ENCODE measurements around the gene MPHOSPH8.

Gene MPHOSPH8

GRCh38 chr13:19713186-19713965, 79.9 kb downstream of the MPHOSPH8 start:
- H3K4me3 ChIP-seq (ENCODE audit: insufficient read depth in 1 of 2, low read depth in 1 of 2, low read length in 2 of 2): no peak overlapping the region
- no peak overlapping the region for H3K4ac ChIP-seq (ENCODE audit: low read depth in 1 of 2, low read length in 2 of 2)
- no peak overlapping the region for H2BK12ac ChIP-seq (ENCODE audit: low read length in 2 of 2)
- H2AK5ac ChIP-seq (ENCODE audit: low read length, severe bottlenecking): no peak overlapping the region
- H3K9me3 ChIP-seq (ENCODE audit: control insufficient read depth, low read length): no peaks in the 10 kb centered on the region
- H3K18ac ChIP-seq (ENCODE audit: low read depth in 1 of 2, low read length in 2 of 2): no peak overlapping the region
- peak overlapping the region; percentile 23 for H3K27ac ChIP-seq (ENCODE audit: low read length, poor library complexity, severe bottlenecking)
- whole genome bisulfite sequencing: 45% methylated on average over 8 of the region's 10 CpGs
- H2BK15ac ChIP-seq (ENCODE audit: low read depth, poor library complexity, severe bottlenecking): no peak overlapping the region
- H3K79me1 ChIP-seq (replicated peaks; ENCODE audit: low read length, poor library complexity, severe bottlenecking): peaks cover 12% of the 10 kb centered on the region
- H3K9ac ChIP-seq (ENCODE audit: low read length): no peak overlapping the region
- H4K91ac ChIP-seq (ENCODE audit: low read length): no peak overlapping the region
- no peak overlapping the region for H3K14ac ChIP-seq (ENCODE audit: low read length in 2 of 2)
- no peak overlapping the region for H3K4me2 ChIP-seq (ENCODE audit: low read length, poor library complexity, severe bottlenecking)
- H2BK120ac ChIP-seq (ENCODE audit: low read depth, low read length): no peak overlapping the region
- H3K23ac ChIP-seq (ENCODE audit: low read length in 2 of 2): no peak overlapping the region
- H2BK5ac ChIP-seq (ENCODE audit: low read depth, low read length, poor library complexity, severe bottlenecking): no peak overlapping the region
- peaks cover 13 to 26% of the 10 kb centered on the region in 2 experiments for H3K36me3 ChIP-seq (ENCODE audit: control insufficient read depth in 1 of 2, insufficient read depth in 2 of 2, low read depth in 1 of 2, low read length in 2 of 2)
- no peaks in the 10 kb centered on the region for H3K27me3 ChIP-seq (ENCODE audit: control insufficient read depth in 1 of 2, insufficient read depth in 1 of 2, low read length in 2 of 2)
- DNase-seq: peak; percentile 90
- H3K4me1 ChIP-seq (ENCODE audit: control insufficient read depth, insufficient read depth, low read depth, low read length): no peaks in the 10 kb centered on the region
- no peak overlapping the region for H4K8ac ChIP-seq (ENCODE audit: low read length)
- no peak overlapping the region for H2AFZ ChIP-seq (ENCODE audit: low read depth, low read length)

GRCh38 chr13:19720039-19720438, 86.6 kb downstream of the MPHOSPH8 start:
- DNase-seq: no peak
- no peak overlapping the region for H3K4me3 ChIP-seq (ENCODE audit: insufficient read depth in 1 of 2, low read depth in 1 of 2, low read length in 2 of 2)
- peaks cover 24 to 41% of the 10 kb centered on the region in 2 experiments for H3K36me3 ChIP-seq (ENCODE audit: control insufficient read depth in 1 of 2, insufficient read depth in 2 of 2, low read depth in 1 of 2, low read length in 2 of 2)
- H3K18ac ChIP-seq (ENCODE audit: low read depth in 1 of 2, low read length in 2 of 2): no peak overlapping the region
- no peak overlapping the region for H2BK120ac ChIP-seq (ENCODE audit: low read depth, low read length)
- no peak overlapping the region for H3K4ac ChIP-seq (ENCODE audit: low read depth in 1 of 2, low read length in 2 of 2)
- H2BK15ac ChIP-seq (ENCODE audit: low read depth, poor library complexity, severe bottlenecking): no peak overlapping the region
- no peak overlapping the region for H3K14ac ChIP-seq (ENCODE audit: low read length in 2 of 2)
- H4K8ac ChIP-seq (ENCODE audit: low read length): no peak overlapping the region
- H3K9ac ChIP-seq (ENCODE audit: low read length): no peak overlapping the region
- WGBS: 92% methylated on average over 2 of the region's 2 CpGs
- no peak overlapping the region for H2AFZ ChIP-seq (ENCODE audit: low read depth, low read length)
- no peak overlapping the region for H2AK5ac ChIP-seq (ENCODE audit: low read length, severe bottlenecking)
- no peaks in the 10 kb centered on the region for H3K4me1 ChIP-seq (ENCODE audit: control insufficient read depth, insufficient read depth, low read depth, low read length)
- H3K9me3 ChIP-seq (ENCODE audit: control insufficient read depth, low read length): no peaks in the 10 kb centered on the region
- no peak overlapping the region for H2BK5ac ChIP-seq (ENCODE audit: low read depth, low read length, poor library complexity, severe bottlenecking)
- H3K4me2 ChIP-seq (ENCODE audit: low read length, poor library complexity, severe bottlenecking): no peak overlapping the region
- no peak overlapping the region for H2BK12ac ChIP-seq (ENCODE audit: low read length in 2 of 2)
- H3K23ac ChIP-seq (ENCODE audit: low read length in 2 of 2): no peak overlapping the region
- H3K27ac ChIP-seq (ENCODE audit: low read length, poor library complexity, severe bottlenecking): no peak overlapping the region
- H4K91ac ChIP-seq (ENCODE audit: low read length): no peak overlapping the region
- no peaks in the 10 kb centered on the region for H3K27me3 ChIP-seq (ENCODE audit: control insufficient read depth in 1 of 2, insufficient read depth in 1 of 2, low read length in 2 of 2)
- peaks cover 10% of the 10 kb centered on the region for H3K79me1 ChIP-seq (replicated peaks; ENCODE audit: low read length, poor library complexity, severe bottlenecking)

All from mesenchymal stem cell (in vitro differentiated cells and primary cell).